Activated CD8-positive, alpha-beta T cell treated with anti-CD3 and anti-CD28 coated beads for 36 hours (primary cell): Measurements from ENCODE around the gene XRCC6. TPM values are rescaled to one million over a fixed set of nuclear protein-coding genes. Genes with fewer than 3 reads are reported as not detected.
"Not testable (repeated sequence)": the region's sequence is repeated elsewhere in the genome, so short reads cannot be mapped to it uniquely, and the experiment has no call there.

Experiments used
- ATAC-seq: fragments of 200-7000 bp; cut with Tn5 transposase; one replicate; pipeline ENCODE4 v1.10.0; 2021; ENCODE audit warnings: mild to moderate bottlenecking, moderate library complexity
- CTCF ChIA-PET: fragments of 350-600 bp; sonication (Branson Sonifier 250); formaldehyde crosslinking; loops from one replicate; lab custom pipeline; 2021; ENCODE audit warnings: antibody characterized with exemption; lab: Charles Lee
- POLR2A ChIA-PET: fragments of 350-600 bp; sonication (Branson Sonifier 250); formaldehyde crosslinking; loops from one replicate; lab custom pipeline; 2021; ENCODE audit warnings: antibody characterized with exemption; lab: Charles Lee
- DNase-seq: peaks from one replicate; pipeline ENCODE4 v3.0.0-alpha.2; 2020
- H3K27ac Mint-ChIP-seq: one replicate; pipeline ENCODE4 v1.8.0; 2021; ENCODE audit warnings: mild to moderate bottlenecking, mixed read lengths
- H3K27me3 Mint-ChIP-seq: one replicate; pipeline ENCODE4 v1.8.0; 2021; ENCODE audit warnings: mixed read lengths
- H3K36me3 Mint-ChIP-seq: one replicate; pipeline ENCODE4 v1.8.0; 2021; ENCODE audit warnings: low read depth, mixed read lengths
- H3K4me1 Mint-ChIP-seq: one replicate; pipeline ENCODE4 v1.8.0; 2021; ENCODE audit warnings: low read depth, mixed read lengths
- H3K4me3 Mint-ChIP-seq: one replicate; pipeline ENCODE4 v1.8.0; 2021; ENCODE audit warnings: mild to moderate bottlenecking, moderate library complexity, mixed read lengths
- H3K9me3 Mint-ChIP-seq: one replicate; pipeline ENCODE4 v1.8.0; 2021; ENCODE audit warnings: mixed read lengths
- intact Hi-C: fragments of 100-400 bp; cut with micrococcal nuclease; formaldehyde crosslinking; loops from one replicate; pipeline ENCODE4 v1.10.0; 2022
- total RNA-seq, 2 experiments: library from RNA; stranded (reverse); gene quantifications; one replicate each; pipeline ENCODE4 v1.2.3, GENCODE V29; 2021
- TF ChIP-seq, protein P1 (sequence below): fragments of 200-600 bp; IDR thresholded peaks from one replicate; pipeline ENCODE4 v1.8.0; 2022; ENCODE audit warnings: antibody characterized with exemption, mild to moderate bottlenecking

Gene XRCC6
- total RNA-seq, 2 experiments from 2014 or later = 424 to 425 TPM

- CTCF ChIA-PET = interaction anchor here (1.4 to 2.2 kb wide), 3 partner anchors 16 to 46 kb away, joined by 3 to 10 read pairs (median 4); partner anchors contain the start of gene PMM1
- H3K27ac Mint-ChIP-seq = peak overlapping the region; percentile 98
- H3K36me3 Mint-ChIP-seq = peaks cover 59% of the 10 kb centered on the region
- no peaks in the 10 kb centered on the region for H3K9me3 Mint-ChIP-seq
- TF ChIP-seq, protein P1, sequence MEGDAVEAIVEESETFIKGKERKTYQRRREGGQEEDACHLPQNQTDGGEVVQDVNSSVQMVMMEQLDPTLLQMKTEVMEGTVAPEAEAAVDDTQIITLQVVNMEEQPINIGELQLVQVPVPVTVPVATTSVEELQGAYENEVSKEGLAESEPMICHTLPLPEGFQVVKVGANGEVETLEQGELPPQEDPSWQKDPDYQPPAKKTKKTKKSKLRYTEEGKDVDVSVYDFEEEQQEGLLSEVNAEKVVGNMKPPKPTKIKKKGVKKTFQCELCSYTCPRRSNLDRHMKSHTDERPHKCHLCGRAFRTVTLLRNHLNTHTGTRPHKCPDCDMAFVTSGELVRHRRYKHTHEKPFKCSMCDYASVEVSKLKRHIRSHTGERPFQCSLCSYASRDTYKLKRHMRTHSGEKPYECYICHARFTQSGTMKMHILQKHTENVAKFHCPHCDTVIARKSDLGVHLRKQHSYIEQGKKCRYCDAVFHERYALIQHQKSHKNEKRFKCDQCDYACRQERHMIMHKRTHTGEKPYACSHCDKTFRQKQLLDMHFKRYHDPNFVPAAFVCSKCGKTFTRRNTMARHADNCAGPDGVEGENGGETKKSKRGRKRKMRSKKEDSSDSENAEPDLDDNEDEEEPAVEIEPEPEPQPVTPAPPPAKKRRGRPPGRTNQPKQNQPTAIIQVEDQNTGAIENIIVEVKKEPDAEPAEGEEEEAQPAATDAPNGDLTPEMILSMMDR = no peak
- H3K4me3 Mint-ChIP-seq = peak overlapping the region; percentile 98
- peak; percentile 15 for ATAC-seq
- POLR2A ChIA-PET = interaction anchor here (0.9 to 5.2 kb wide), 23 partner anchors 9 to 334 kb away, joined by 3 to 37 read pairs (median 5); partner anchors contain the start of genes ACO2, CCDC134, PHF5A and PMM1
- no peaks in the 10 kb centered on the region for H3K27me3 Mint-ChIP-seq
- intact Hi-C loops = loop anchor here (1.0 kb wide), 1 partner anchor 30 kb away; no protein-coding TSS in a partner anchor
- H3K4me1 Mint-ChIP-seq = peaks cover 48% of the 10 kb centered on the region
- DNase-seq = peak; percentile 68
Observed at GRCh38 chr22:41619979-41620588, 1.0 kb upstream of the XRCC6 start.

DNA sequence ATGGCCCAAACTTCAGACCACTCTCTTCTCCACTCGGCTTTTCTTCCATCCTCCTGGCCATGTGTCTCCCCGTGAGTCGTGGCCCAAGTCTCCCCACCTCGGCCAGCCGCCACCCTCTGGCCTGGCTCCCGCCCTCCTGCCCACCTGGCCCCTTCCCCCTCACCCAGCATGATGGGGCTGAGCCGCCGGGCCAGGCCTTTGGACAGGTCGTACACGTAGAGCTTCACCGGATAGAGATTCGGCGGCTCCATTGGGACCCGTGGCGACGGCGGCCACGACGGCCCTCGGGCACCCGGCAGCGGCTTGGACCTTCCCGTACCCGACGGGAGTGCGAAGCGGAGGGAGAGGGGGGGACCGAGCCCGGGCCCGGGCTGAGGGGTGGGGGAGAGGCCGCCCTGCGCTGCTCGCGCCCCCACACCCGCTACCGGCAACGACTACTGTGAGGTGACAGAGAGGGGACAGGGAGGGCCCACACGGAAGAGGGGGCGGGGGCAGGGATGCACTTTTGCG is 451 bp upstream of the XRCC6 start, which contains the start of gene DESI1:
Gene DESI1 (minus strand): TSS at position 455 of the 510 bp plus-strand sequence. CDS start 204 bp downstream, at position 251.
- DNase-seq (no peak), ATAC-seq (peak; percentile 15)
- ChIA-PET POLR2A (interaction anchor here (0.6 to 5.2 kb wide), 19 partner anchors 9 to 1074 kb away, joined by 3 to 37 read pairs (median 5); partner anchors contain the start of genes ACO2, PHF5A, PMM1 and RANGAP1), CTCF (interaction anchor here (0.9 to 1.4 kb wide), 4 partner anchors 16 to 94 kb away, joined by 3 read pairs; partner anchors contain the start of gene PMM1)
- TF ChIP-seq, protein P1 = no peak
- no peaks in the 10 kb centered on the region for H3K9me3 Mint-ChIP-seq
- peak within 1 kb of the TSS; percentile 98 for H3K27ac Mint-ChIP-seq
- H3K27me3 Mint-ChIP-seq = no peaks in the 10 kb centered on the region
- intact Hi-C loops = no loop called here
- peaks cover 50% of the 10 kb centered on the region for H3K4me1 Mint-ChIP-seq
- peaks cover 61% of the 10 kb centered on the region for H3K36me3 Mint-ChIP-seq
- H3K4me3 Mint-ChIP-seq = peak within 1 kb of the TSS; percentile 98

- TF ChIP-seq, protein P1 = no peak
- CTCF ChIA-PET = interaction anchor here (0.6 to 1.1 kb wide), 3 partner anchors 17 to 79 kb away, joined by 3 read pairs; no protein-coding TSS in a partner anchor
- intact Hi-C loops = no loop called here
Observed at GRCh38 chr22:41621911-41622179, 750 bp downstream of the XRCC6 start.

DNA sequence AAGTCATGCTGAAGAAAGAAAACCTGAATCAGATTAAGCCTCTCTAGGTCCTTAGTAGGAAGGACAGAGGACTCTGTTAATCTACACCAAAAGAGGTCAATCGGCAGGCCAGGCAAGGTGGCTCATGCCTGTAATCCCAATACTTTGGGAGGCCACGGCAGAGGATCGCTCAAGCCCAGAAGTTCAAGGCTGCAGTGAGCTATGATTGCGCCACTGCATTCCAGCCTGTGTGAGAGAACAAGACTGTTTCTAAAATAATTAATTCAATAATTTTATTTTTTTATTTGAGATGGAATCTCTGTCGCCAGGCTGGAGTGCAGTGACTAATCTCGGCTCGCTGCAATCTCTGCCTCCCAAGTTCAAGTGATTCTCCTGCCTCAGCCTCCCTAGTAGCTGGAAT is 4.5 kb downstream of the XRCC6 start:
- intact Hi-C loops = no loop called here
- Mint-ChIP-seq H3K9me3 (no peaks in the 10 kb centered on the region), H3K4me3 (no peak overlapping the region), H3K27me3 (no peaks in the 10 kb centered on the region), H3K36me3 (peaks cover 61% of the 10 kb centered on the region), H3K4me1 (peaks cover 29% of the 10 kb centered on the region), H3K27ac (no peak overlapping the region)
- ChIA-PET CTCF (interaction anchor here (1.0 kb wide), 1 partner anchor 41 kb away, joined by 3 read pairs; no protein-coding TSS in a partner anchor), POLR2A (interaction anchor here (0.6 to 1.2 kb wide), 2 partner anchors 8 to 28 kb away, joined by 3 read pairs; no protein-coding TSS in a partner anchor)
- DNase-seq (no peak), ATAC-seq (no peak)
- TF ChIP-seq, protein P1 = no peak

More at GRCh38 chr22:41621911-41622179, 750 bp downstream of the XRCC6 start:
- Mint-ChIP-seq H3K36me3 (peaks cover 56% of the 10 kb centered on the region), H3K9me3 (no peaks in the 10 kb centered on the region), H3K4me1 (peaks cover 45% of the 10 kb centered on the region), H3K4me3 (peak overlapping the region; percentile 98), H3K27ac (peak overlapping the region; percentile 98), H3K27me3 (no peaks in the 10 kb centered on the region)
- no peak for DNase-seq
- ATAC-seq = no peak
- POLR2A ChIA-PET = interaction anchor here (0.7 to 5.2 kb wide), 7 partner anchors 16 to 495 kb away, joined by 3 to 37 read pairs (median 5); partner anchors contain the start of gene PMM1

GRCh38 chr22:41631115-41631514 is 10.0 kb downstream of the XRCC6 start:
- intact Hi-C loops, H3K9me3 Mint-ChIP-seq, H3K4me3 Mint-ChIP-seq, ATAC-seq, CTCF ChIA-PET, H3K27me3 Mint-ChIP-seq, DNase-seq, POLR2A ChIA-PET, H3K27ac Mint-ChIP-seq: not testable (repeated sequence)
- peaks cover 14% of the 10 kb centered on the region for H3K4me1 Mint-ChIP-seq
- peaks cover 63% of the 10 kb centered on the region for H3K36me3 Mint-ChIP-seq

GRCh38 chr22:41631615-41632014 is 10.5 kb downstream of the XRCC6 start:
- H3K27ac Mint-ChIP-seq, ATAC-seq, H3K27me3 Mint-ChIP-seq, intact Hi-C loops, H3K4me3 Mint-ChIP-seq, POLR2A ChIA-PET, CTCF ChIA-PET, DNase-seq, H3K9me3 Mint-ChIP-seq: not testable (repeated sequence)
- Mint-ChIP-seq H3K4me1 (peaks cover 14% of the 10 kb centered on the region), H3K36me3 (peaks cover 67% of the 10 kb centered on the region)

DNA sequence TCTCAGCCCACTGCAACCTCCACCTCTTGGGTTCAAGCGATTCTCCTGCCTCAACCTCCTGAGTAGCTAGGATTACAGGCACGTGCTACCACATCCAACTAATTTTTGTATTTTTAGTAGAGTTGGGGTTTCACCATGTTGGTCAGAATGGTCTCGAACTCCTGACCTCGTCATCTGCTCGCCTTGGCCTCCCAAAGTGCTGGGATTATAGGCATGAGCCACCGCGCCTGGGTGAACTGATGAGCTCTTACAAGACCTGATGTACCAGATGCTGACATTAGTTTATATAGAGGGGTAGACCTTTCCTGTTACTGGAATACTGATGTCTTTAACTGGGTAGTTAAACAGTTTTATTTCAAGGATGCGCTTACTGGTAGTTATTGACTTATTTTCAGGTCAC is 13.5 kb downstream of the XRCC6 start:
- H3K9me3 Mint-ChIP-seq, H3K4me3 Mint-ChIP-seq, H3K4me1 Mint-ChIP-seq, DNase-seq, H3K27me3 Mint-ChIP-seq, intact Hi-C loops, H3K27ac Mint-ChIP-seq, ATAC-seq: not testable (repeated sequence)
- CTCF ChIA-PET = interaction anchor here (0.8 to 1.3 kb wide), 2 partner anchors 30 to 38 kb away, joined by 3 read pairs; no protein-coding TSS in a partner anchor
- H3K36me3 Mint-ChIP-seq = peaks cover 57% of the 10 kb centered on the region
- POLR2A ChIA-PET = interaction anchor here (1.2 to 1.6 kb wide), 2 partner anchors 14 to 44 kb away, joined by 3 read pairs; partner anchors contain the start of gene DESI1
